OCI-M2 (cell line): ENCODE measurements around the gene CCNL2.

Source experiments
- DNase-seq: peaks from one replicate; lab custom pipeline; 2025; ENCODE audit not compliant: unreplicated experiment; lab: John Stamatoyannopoulos, UW

Gene CCNL2

DNA sequence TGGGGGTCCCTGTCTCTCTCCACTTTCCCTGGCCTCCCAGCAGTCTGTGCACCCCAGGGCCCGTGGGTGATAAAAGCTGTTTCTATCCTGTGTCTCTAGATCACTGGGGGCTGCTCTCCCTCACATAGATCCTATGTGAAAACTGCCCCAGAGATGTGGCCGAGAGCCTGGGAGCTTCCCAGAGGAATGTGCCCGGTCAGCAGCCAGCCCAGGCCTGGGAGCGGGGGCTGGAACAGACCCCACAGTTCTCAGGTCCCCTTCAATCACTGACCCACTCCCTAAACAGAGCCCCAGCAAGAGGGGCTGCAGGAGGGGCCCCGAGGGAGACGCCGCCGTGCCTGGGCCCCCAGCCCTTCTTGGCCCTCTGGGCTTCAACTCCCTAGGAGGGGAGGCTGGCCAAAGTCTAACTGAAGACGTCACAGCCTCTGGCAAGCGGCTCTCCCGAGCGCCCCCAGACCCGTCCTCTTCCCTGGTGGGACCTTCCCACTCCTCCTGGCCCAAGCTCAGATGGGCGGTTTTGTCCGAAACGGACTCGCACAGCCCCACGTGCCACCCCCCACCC, 41.2 kb downstream of the CCNL2 start:
- no peak for DNase-seq

DNA sequence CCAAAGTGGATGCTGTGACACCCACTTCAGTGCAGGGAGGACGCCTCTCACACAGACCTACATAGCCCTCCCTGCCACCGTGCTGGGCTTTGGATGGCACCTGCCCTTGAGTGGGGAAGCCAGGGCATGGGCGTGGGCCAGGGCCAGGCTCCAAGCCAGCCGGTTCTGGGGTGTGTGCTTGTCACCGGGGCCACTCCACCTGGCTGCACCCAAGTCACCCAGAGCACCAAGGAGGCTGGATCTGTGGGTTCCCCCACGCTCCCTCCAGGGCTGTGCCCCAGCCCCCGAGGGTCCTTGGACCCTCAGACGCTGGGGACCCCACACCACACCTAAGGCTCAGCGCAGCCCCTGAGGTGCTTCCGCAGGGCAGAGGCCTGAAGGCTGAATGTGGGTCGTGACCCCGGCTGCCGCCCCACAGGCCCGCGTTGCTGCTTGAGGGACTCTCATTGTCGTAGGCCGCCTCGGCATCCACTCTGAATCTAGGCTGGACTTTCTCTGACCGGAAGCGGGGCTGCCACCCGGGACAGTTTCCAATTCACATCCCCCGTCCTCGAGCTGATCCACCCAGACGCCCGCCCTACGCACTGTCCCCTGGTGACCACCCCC, 42.2 kb downstream of the CCNL2 start:
- no peak for DNase-seq

DNA sequence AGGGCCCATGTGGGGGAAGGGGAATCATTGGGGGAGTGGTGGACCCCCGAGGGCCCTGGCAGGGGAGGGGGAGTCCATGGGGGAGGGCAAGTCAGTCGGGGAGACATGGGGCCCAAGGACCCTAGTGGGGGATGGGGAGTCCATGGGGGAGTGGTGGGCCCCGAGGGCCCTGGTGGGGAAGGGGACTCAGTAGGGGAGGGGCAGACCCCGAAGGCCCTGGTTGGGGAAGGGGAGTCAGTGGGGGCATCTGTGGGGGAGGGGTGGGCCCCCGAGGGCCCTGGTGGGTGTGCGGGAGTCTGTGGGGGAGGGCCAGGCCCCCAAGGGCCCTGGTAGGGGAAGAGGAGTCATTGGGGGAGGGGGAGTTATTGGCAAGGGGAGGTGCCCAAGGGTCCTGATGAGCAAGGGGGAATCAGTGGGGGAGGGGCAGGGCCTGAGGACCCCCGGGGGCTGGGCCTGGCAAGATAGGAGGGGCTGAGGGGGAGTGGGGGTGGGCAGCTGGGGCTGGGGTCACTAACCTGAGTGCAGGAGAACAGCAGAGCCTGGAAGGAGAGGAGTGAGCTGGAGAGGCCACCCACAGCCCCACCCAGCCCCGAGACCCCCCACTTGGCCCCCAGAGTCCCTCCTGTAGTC, 42.9 kb downstream of the CCNL2 start:
- no peak for DNase-seq

DNA sequence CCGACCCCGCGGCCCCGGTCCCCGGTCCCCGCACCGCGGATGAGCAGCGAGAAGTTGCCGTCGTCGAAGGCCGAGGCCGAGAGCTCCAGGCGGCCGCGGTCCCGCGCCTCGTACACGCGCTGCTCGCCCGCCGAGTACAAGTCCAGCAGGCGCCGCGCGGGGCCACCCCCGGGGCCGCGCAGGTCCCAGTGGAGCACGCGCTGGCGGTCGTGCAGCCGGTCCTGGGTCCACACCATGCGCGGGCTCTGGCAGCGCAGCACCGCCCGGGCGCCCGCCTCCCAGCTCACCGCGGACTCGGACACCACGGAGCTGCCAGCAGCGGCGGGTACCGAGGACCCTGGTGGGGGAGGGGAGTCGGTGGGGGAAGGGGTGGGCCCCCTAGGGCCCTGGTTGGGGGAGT, 43.7 kb downstream of the CCNL2 start:
- DNase-seq = no peak

DNA sequence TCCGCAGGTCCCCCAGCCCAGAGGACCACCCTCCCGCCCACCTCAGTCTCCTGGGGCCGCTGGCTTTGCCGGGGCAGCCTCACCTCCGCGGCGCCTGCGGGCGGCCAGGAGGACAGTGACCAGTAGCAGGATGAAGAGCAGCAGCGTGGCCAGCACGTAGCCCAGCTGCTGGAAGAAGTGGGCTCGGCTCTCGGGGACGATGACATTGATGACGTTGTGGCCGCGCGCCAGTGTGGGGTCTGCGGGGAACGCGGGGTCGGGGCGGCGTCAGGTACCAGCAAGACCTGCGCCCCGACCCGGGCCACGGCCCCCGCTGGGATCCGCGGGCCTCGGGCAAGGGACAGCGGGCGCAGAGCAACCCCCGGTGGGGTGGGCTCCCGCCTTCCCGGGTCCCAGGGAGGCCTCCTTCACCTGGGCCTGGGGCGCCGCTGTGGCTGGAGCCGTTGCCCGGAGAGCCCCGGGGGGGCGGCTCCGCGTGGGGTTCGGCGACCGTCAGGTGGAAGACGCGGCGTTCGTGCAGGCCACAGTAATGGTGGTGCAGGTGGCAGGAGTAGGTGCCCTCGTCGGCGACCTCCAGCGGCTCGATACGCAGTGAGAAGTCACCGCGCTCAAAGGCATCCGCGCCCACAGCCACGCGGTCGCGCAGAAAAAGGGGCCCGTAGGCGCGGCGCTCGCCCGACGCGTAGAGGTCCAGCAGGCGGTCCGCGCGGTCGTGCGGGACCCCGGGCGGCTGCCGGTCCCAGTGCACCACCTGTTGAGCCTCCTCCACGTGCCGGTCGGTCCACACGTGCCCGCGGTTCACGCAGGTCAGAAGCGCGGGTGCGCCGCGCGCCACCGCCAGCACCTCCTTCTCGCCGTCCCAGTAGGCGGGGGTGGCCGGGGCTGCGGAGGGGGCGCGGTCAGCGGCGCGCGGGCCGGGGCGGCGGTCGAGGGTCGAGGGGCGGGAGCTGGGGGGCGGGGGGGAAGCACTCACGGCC, 44.6 kb downstream of the CCNL2 start:
- DNase-seq = no peak

DNA sequence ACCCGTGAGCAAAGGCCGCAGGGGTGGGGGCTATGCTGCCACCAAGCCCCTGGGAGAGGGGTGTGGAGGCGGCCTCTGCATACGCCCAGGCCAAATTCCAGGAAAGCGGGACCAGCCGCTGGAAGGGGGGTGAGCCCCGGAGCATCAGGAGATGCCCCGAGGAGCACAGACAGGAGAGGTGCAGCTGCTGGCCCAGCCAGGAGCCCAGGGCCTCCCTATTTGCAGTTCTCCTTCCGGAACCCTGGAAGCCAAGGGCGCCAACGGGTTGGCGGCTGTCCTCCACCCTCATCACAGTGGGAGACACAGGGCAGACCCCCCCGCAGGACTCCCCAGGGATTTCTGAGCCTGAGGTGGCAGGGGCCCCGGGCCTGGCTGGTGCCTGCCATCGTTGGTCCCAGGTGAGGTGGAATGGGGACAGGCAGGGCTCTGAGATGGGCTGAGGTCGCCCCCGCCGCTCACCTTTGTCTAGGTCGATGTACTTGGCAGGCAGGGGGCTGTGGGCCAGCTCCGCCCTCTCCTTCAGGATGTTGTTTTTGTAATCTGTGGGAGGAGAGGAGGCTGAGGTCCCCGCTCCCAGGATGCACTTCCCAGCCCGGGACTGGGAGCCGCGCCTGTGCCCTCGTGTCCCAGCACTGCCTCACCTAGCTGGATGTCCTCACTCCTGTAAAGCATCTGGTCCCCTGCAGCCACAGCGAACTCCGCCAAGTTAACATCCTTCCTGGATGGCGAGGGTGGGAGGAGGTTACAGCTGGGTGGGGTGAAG, 45.6 kb downstream of the CCNL2 start:
- no peak for DNase-seq

DNA sequence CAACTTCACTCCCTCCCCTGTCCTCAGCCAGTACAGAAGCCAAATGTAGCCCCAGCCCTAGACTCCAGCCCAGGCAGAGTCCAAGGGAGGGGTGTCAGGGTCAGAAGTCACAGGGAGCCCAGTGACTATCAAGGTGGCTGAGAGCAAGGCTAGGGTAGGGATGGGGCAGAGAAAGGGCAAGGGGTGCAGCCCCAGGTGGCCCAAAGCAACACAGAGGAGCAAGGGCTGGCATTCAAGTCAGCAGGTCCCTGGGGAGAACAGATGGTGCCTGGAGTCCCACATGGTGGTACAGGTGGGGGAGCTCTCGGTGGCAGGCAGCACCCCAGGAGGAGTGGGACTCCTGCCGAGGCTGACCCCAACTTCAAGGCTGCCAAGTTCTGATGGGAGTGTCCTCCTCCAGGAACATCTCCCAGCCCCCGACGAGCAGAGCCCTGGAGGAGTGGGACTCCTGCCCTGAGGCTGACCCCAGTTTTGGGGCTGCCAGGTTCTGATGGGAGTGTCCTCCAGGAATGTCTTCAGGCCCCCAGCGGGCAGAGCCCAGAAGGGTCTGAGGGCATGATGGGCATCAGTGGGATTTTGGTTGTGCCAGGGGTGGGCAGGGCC, 46.2 kb downstream of the CCNL2 start:
- no peak for DNase-seq

DNA sequence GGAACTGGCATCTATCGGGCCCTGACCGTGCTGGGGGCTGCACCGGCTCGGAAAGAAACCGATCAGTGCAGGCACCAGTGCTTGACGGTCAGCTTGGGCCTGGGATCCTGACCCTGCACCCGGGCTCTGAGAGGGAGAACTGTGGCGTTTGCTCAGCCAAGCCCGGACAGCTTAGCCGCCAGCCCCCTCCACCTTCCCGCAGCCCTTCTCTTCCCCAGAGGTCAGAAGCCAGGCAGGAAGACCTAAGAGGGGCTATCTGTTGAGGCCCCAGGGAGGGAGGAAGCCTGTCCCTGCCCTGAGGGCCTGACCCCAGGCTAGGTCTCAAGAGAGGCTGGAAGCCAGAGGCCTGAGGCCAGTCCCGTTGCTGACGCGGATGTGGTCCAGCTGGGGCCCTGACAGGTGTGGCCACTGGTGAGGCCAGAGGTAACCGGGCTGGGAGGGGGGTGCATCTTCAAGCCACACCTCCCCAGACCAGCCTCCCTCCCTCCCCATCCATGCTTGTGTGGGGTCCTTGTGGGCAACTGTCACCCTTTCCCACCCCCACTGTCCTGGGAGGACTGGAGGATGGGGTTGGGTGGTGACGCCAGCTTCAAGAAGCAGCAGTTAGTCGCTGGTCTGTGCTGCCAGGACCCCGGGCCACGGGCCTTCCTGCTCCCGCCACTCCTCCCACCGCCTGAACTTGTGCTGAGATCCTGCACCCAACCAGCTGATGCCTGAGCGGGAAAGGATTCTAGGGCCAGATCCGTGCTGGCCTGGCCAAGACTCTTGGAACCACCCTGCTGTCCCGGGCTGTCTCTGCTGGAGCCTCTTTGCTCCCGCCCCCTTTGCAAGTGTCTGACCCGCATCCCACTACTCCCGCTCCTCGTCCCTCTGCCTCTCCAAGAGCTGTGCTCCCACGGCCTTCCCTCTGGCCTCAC, 47.4 kb downstream of the CCNL2 start:
- DNase-seq = no peak

DNA sequence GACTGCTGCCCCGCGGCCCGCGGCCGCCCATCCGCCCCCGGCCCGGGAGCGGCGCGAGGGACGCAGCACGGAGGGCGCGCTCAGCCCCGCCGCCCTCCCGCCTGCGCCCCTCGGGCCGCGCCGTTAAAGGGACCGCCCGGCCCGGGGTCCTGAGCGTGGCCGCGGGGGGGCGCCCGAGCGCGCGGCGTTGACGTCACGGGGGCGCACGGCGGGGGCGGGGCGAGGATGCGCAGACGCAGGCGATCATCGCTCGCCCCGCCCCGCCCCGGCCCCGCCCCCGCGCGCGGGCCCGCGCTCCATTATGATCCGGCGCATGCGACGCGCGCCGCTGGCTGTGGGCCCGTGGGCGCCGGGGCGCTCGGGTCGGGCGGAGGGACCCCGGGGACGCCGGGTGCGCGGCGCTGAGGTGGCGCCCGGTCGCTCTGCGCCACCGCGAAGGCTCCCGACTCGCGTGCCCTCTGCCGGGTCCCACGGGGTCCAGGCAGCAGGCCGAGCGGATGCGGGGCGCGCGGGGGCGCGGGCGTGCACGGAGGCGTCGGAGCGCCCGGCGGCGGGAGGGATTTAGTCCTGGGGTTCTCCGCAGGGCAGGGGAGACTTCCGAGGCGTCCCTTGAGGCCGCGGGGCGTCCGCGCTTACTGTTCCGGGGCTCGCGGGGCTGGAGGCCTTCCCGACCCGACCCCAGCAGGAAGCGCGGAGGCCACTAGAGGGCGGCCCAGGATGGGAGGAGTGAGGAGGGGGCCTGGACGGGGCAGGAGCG, 49.7 kb downstream of the CCNL2 start, which contains the start of gene DVL1:
DVL1 (minus strand) TSS at position 163 of the 757 bp plus-strand sequence. CDS start 353 bp downstream, outside the sequence.
- DNase-seq = no peak

DNA sequence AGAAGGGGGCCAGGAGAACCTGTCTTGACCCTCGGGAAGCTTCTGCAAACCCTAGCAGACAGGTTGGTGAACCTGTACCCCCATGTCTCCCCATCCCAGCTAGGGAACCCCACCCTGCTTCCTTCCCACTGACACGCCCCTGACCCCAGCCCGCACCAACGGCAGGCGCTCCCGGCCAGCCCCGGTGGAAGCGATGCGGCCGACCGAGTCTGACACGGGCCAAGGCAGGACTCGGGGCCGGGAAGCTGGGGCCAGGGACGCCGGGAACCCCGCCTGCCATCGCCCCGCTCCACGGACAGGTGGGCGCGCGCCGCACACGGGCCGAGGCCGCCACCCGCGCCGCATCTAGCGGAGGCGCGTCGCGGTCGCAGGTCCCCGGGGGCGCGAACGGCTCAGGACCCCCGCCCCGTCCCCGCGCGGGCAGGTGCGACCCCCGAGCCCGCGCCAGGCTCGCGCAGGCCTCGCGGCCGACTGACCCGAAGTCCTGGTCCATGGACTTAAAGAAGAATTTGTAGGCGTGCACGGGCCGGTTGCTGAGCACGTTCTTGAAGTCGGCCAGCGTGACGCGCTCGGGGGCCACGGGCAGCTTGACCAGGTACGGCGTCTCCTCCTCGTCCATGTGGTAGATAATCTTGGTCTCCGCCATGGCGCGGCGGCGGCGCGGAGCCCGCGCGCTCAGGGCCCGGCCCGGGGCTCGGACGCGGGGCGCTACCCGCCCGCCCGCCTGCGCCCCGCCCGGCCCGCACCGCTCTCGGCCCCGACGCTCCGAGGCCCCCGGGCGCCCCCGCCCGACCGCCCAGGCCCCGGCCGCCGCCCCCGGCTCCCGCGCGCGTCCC, 50.5 kb downstream of the CCNL2 start:
- no peak for DNase-seq

DNA sequence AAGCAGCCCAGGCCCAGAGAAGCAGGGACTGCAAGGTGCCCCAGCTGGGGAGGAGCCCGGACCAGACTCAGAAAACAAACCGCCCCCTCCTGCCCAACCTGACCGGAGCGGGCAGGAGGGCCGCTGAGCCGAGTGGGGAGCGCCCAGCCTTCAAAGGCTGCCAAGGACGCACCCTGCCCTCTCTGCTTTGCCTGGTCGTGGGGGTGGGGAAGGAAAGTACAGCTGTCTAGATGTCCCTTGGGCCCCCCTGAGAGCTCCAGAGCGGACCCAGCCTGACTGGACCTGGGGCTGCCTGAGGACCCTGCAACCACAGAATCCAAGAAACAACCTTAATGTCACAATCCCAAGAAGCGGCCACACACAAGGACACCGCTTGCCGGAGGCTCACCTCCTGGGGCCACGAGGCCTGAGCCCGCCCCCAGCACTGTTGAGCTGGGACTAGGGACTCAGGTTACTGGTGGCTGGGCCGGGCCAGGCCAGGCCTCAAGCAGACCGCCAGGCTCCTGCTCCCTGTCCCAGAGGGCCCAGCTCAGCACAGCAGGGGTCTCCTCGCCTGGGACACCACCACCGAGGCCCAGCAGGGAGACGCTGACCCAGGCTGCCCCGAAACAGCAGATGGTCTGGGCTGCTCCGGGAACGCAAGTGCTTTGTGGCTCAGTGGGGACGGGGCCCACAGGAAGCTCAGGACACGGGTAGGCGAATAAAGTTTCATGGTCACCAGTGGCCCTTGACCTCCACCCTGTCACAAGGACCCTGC, 51.3 kb downstream of the CCNL2 start:
- no peak for DNase-seq

DNA sequence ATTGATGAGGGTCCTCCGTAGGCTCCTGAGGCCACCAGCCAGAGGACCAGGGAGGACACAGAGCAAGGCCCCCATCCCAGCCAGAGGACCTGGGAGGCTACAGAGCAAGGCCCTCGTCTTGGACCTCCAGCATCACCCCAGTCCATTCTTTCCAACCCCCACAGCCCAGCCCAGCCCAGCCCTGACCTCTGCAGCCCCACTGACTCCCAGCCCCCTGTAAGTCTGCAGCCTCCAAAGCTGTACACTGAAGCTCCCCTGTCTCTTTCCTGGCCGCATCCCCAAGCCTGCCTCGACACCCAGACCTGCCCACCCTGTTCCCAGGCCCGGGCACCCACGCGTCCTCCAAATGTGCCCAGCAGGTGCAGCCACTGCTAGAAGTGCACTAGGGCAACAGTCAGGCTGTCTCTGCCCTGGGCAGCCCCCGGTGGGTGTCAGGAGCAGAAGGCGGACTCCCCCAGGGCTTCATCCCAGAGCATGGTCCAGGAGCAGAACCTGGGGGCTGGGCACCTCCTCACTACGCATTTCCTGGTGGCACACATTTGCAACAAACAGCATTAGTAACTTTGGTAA, 52.0 kb downstream of the CCNL2 start:
- no peak for DNase-seq

DNA sequence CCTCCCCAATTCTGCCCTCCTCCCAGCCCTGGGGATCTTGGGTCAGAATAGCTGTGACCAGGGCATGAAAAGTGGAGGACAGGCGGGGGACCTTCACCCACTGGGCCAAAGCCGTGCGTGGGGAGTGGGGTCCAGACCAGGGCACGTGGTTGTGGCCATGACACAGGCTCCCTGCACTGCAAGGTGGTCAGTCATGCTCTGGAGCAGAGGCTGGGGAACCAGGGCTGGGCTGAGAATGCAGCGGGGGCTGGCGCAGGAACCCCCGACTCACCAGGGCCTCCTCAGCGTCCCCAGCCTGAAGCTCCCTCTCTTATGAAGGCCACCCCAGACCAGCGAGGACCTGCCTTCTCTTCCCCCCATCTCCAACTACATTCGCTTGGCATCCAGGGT, 52.6 kb downstream of the CCNL2 start:
- no peak for DNase-seq

DNA sequence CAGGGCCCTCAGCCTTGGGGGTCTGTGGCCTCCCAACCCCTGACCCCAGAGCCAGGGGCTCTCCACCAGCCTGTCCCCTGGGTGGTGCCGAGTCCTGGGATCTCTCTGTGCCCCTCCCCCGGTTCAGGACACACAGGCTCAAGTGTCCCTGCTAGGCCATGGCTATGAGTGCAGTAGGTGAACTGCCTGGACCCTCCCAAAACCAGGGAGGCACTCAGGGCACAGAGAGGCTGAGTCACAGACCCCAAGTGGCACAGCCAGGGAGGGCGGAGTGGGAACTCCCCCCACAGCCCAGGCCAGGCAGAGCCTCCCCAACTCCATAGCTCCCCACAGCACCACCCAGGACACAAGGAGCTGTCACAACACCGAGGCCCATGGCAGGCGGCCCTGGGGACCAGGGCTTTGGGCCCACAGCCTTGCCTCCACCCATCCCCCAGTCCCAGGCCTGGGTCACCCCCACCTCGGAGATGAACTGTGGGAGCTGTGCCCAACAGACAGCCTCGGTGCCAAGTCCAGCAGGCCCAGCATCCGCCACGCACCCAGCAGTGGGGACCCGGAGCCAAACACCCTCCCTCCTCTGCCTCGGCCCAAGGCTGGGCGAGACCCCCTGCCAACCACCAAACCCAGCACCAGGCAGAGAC, 53.2 kb downstream of the CCNL2 start:
- DNase-seq = no peak

DNA sequence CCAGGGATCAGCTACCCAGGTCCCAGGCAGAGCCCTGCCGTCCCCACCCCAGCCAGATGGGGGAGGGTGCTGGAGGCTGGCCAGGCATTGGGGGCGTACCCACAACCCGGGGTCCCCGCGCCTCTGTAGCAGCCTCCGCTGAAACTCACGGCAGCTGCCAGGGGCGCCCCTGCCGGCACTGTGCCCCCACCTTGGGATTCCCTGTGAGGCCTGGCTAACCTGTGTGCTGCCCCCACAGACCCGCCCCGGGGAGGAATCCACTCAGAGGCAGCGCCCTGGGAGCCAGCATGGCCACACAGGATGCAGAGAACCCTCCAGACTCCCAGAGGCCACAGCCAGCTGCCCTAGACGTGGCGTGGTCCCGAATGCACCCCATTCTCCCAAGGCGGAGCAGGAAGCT, 53.8 kb downstream of the CCNL2 start:
- DNase-seq = no peak

DNA sequence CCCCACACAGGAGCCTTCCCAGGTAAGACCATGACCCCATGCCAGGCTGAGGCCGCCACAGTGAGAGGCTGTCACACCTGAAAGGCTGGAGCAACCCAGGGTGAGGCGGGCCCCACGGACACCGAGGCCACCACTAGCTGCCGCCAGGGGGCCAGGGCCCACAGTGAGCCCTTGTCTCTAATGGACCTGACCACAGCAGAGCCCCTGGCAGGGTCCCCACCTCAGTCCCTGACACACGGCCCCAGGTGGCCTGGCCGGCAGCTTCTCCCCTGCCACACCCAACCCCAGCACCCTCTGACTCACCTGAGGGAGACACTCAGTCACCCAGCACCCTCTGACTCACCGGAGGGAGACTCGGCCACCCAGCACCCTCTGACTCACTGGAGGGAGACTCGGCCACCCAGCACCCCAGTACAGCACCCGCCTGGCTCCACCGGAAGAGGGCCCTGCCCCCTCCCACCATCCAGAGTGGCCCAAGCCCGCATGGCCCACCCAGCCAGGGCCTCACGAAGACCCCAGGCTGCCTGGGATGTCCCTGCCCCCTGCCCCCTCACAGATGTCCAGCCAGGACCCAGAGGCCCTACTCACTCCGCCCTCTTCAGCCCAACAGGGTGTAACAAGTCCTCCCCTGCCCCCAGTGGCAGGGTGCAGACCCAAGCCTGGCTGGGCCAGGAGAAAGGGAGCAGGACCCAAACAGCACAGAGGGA, 54.3 kb downstream of the CCNL2 start:
- DNase-seq = no peak
